Transverse colon (tissue), 4 donors: ENCODE results near the gene PAWR.

Experiments used
- CTCF ChIP-seq, 5 experiments: fragments of 200-600 bp in 3 of 5; fragments of 450-650 bp in 2 of 5; sonication (generic) in 3 of 5; IDR thresholded peaks; 1 replicate in 2 of 5; 2 replicates in 3 of 5; pipeline ENCODE4 v1.5.1; 2016 to 2017; ENCODE audit warnings: antibody characterized with exemption in 5 of 5, inconsistent platforms in 3 of 5, mild to moderate bottlenecking in 2 of 5, moderate library complexity in 1 of 5
- POLR2A ChIP-seq: fragments of 450-650 bp; IDR thresholded peaks from one replicate; pipeline ENCODE4 v1.6.1; 2016; ENCODE audit warnings: antibody characterized with exemption, mild to moderate bottlenecking, moderate library complexity
- POLR2AphosphoS5 ChIP-seq, 3 donors: sonication (generic); formaldehyde crosslinking; IDR thresholded peaks; one replicate each; pipeline ENCODE4 v1.6.1; 2016; ENCODE audit warnings: antibody characterized with exemption in 3 of 3

GRCh38 chr12:79658221-79658620, 32.5 kb downstream of the PAWR start:
- no peak for TF ChIP-seq POLR2A
- no peak for TF ChIP-seq CTCF (IDR thresholded peaks at IDR 0.05)
- TF ChIP-seq POLR2AphosphoS5 (IDR thresholded peaks at IDR 0.05) = no peak
